Amygdala (tissue), 56 donors: ENCODE results near the gene TCN1.
A peak's percentile ranks its signal among the peaks of the same experiment; 100 is the strongest.
"Not testable (repeated sequence)": the region's sequence is repeated elsewhere in the genome, so short reads cannot be mapped to it uniquely, and the experiment has no call there.

Source experiments
- DNase-seq, 56 donors: peaks; one replicate each; lab custom pipeline; 2025; lab: John Stamatoyannopoulos, UW

The TCN1 gene

GRCh38 chr11:59859673-59860072, 6.6 kb downstream of the TCN1 start:
- no peak for DNase-seq

GRCh38 chr11:59857439-59858434, 8.6 kb downstream of the TCN1 start:
- no peak for DNase-seq

- DNase-seq = no peak
Measured at GRCh38 chr11:59854871-59855270, 11.4 kb downstream of the TCN1 start.

GRCh38 chr11:59851416-59851815, 14.9 kb downstream of the TCN1 start:
- not testable (repeated sequence) for DNase-seq

- not testable (repeated sequence) for DNase-seq
Measured at GRCh38 chr11:59849551-59849950, 16.7 kb downstream of the TCN1 start.

- DNase-seq = no peak
Measured at GRCh38 chr11:59849129-59849528, 17.2 kb downstream of the TCN1 start.

GRCh38 chr11:59848439-59848838, 17.8 kb downstream of the TCN1 start:
- not testable (repeated sequence) for DNase-seq

- no peak for DNase-seq
Measured at GRCh38 chr11:59847626-59848025, 18.7 kb downstream of the TCN1 start.

- no peak for DNase-seq
Measured at GRCh38 chr11:59846556-59846955, 19.7 kb downstream of the TCN1 start.

GRCh38 chr11:59845399-59845798, 20.9 kb downstream of the TCN1 start, which contains the start of gene CBLIF:
TSS of gene CBLIF (minus strand) at chr11:59845499. CDS start at chr11:59845453, 46 bp downstream.
- DNase-seq = no peak

GRCh38 chr11:59842316-59842715, 24.0 kb downstream of the TCN1 start:
- DNase-seq = peak in 1 of 56 donors; percentile 5

- no peak for DNase-seq
Measured at GRCh38 chr11:59841514-59841913, 24.8 kb downstream of the TCN1 start.

- no peak for DNase-seq
Measured at GRCh38 chr11:59839615-59840014, 26.7 kb downstream of the TCN1 start.

- DNase-seq = no peak
Measured at GRCh38 chr11:59833602-59834001, 32.7 kb downstream of the TCN1 start.

GRCh38 chr11:59829358-59829757, 36.9 kb downstream of the TCN1 start:
- no peak for DNase-seq

GRCh38 chr11:59822989-59823566, 43.2 kb downstream of the TCN1 start:
- peak in 10 of 56 donors; percentile 1 to 42 (median 10) for DNase-seq

- no peak for DNase-seq
Measured at GRCh38 chr11:59818572-59818971, 47.7 kb downstream of the TCN1 start.

- DNase-seq = not testable (repeated sequence)
Measured at GRCh38 chr11:59816434-59816833, 49.9 kb downstream of the TCN1 start.

- DNase-seq = no peak
Measured at GRCh38 chr11:59815754-59816153, 50.5 kb downstream of the TCN1 start.

- no peak for DNase-seq
Measured at GRCh38 chr11:59814021-59814420, 52.3 kb downstream of the TCN1 start.

GRCh38 chr11:59813364-59813763, 52.9 kb downstream of the TCN1 start:
- no peak for DNase-seq

- no peak for DNase-seq
Measured at GRCh38 chr11:59812220-59812619, 54.1 kb downstream of the TCN1 start.
